ENCODE data around the gene SHKBP1. TPM values are rescaled to one million over a fixed set of nuclear protein-coding genes. Genes with fewer than 3 reads are reported as not detected.

SHKBP1 gene
- polyA plus RNA-seq, 3 donors, result 44.3 to 47.9 (median 45.6) TPM

GRCh38 chr19:40607311-40608239 lies 30.9 kb downstream of the SHKBP1 start:
- no peak for DNase-seq (ENCODE audit: extremely low read depth in 1 of 11, low read depth in 9 of 11, low spot score in 4 of 11)

DNA sequence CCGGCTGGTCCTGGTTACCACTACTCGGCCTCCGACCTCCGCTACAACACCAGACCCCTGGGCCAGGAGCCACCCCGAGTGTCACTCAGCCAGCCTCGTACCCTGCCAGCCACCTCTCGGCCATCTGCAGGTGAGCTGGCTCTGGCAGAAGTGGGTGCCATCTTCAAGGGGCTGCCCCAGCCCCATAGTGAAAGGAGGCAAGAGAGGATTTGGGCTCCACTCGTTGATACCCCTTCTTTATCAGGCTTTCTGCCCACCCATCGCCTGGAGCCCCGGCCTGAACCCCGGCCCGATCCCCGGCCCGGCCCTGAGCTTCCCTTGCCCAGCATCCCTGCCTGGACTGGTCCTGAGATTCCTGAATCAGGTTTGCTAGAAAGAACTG lies 31.6 kb downstream of the SHKBP1 start:
- DNase-seq (ENCODE audit: extremely low read depth in 1 of 11, low read depth in 9 of 11, low spot score in 4 of 11), result no peak

GRCh38 chr19:40608957-40609356 lies 32.3 kb downstream of the SHKBP1 start:
- DNase-seq (ENCODE audit: extremely low read depth in 1 of 11, low read depth in 9 of 11, low spot score in 4 of 11), result no peak

GRCh38 chr19:40609561-40610395 lies 33.1 kb downstream of the SHKBP1 start:
- no peak for DNase-seq (ENCODE audit: extremely low read depth in 1 of 11, low read depth in 9 of 11, low spot score in 4 of 11)

- no peak for DNase-seq (ENCODE audit: extremely low read depth in 1 of 11, low read depth in 9 of 11, low spot score in 4 of 11)
Measured at GRCh38 chr19:40610396-40611064, 33.9 kb downstream of the SHKBP1 start.

GRCh38 chr19:40611096-40611495 lies 34.4 kb downstream of the SHKBP1 start:
- no peak for DNase-seq (ENCODE audit: extremely low read depth in 1 of 11, low read depth in 9 of 11, low spot score in 4 of 11)

GRCh38 chr19:40611900-40612698 lies 35.4 kb downstream of the SHKBP1 start:
- DNase-seq (ENCODE audit: extremely low read depth in 1 of 11, low read depth in 9 of 11, low spot score in 4 of 11), result no peak

- DNase-seq (ENCODE audit: extremely low read depth in 1 of 11, low read depth in 9 of 11, low spot score in 4 of 11), result no peak
Measured at GRCh38 chr19:40612831-40613689, 36.4 kb downstream of the SHKBP1 start.

DNA sequence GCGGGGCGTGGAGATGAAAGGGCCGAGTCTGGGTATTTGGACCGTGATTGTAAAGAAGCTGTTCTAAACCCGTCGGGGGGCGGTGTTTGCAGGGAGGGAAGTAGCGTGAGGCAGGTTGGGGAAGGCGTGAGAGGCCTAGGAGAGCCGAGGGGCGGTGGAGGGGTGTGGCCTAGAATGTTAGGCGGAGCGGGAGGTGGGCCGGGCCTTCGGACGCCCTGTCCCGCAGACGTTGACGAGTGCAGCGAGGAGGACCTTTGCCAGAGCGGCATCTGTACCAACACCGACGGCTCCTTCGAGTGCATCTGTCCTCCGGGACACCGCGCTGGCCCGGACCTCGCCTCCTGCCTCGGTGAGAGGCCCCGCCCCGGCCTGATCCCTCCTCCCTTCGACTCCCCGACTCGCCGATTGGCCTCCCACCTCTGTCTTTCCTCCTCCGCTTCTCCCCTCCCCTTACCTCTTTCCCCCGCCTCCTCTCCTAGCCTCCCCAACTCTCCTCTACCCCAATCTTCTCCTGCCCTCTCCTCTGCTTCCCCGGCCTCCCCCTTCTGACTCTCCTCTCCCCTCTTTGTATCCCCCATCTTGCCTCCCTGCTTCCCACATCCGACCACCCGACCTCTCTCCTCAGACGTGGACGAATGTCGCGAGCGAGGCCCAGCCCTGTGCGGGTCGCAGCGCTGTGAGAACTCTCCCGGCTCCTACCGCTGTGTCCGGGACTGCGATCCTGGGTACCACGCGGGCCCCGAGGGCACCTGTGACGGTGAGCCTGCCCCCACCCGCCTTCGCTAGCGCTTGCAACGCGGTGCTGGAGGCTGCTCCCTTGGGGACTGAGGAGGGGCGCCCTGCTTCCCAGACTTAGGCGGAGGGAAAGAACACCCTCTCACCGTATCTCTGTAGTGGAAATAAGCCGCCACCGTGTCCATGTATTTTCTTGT lies 37.3 kb downstream of the SHKBP1 start:
- no peak for DNase-seq (ENCODE audit: extremely low read depth in 1 of 11, low read depth in 9 of 11, low spot score in 4 of 11)

DNA sequence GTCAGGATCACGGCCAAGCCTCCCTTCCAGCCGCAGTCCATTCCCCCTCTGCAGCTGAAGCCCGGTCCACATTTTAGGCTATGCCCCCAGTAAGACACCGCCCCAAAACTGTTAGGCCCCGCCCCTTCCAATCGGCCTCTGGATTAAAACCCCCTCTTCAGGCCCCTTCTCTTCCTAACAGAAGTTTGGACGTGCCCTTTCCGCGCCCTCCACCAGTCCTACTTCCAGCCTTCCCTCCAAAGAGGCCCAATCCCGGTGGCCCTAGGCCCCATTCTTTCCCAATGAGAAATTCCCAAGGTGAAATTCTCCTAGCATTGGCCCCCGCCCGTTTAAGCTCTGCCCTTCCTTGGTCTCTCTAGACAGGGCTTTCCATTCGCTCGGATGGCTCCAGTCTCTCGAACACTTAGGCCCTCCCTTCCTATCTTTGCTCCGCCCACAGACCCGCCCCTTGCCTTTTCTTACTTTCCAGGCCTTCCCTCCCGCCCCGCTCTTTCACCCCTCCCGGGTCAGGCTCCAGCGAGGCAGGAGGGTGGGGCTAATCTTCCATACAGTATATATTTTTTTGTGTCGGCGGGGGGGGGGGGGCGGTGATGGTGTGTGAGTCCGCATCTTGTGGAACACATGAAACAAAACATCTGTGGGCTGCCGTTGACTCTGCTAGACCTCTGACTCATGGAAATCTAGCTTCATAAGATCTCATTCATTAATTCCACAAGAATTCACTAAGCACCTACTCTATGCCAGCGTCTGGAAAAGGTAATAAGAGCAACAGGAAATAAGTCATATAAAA lies 38.1 kb downstream of the SHKBP1 start:
- peak in 4 of 11 donors; percentile 55 to 77 (median 70) for DNase-seq (ENCODE audit: extremely low read depth in 1 of 11, low read depth in 9 of 11, low spot score in 4 of 11)

DNA sequence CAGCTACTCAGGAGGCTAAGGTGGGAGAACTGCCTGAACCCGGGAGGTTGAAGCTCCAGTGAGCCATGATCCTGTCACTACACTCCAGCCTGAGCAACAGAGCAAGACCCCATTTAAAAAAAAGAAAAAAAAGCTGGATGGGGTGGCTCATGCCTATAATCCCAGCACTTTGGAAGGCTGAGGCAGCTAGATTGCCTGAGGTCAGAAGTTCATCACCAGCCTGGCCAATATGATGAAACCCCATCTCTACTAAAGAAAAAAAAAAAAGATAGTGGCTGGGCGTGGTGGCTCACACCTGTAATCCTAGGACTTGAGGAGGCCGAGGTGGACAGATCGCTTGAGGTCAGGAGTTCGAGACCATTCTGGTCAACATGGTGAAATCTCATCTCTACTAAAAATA lies 39.5 kb downstream of the SHKBP1 start:
- no peak for DNase-seq (ENCODE audit: extremely low read depth in 1 of 11, low read depth in 9 of 11, low spot score in 4 of 11)

- DNase-seq (ENCODE audit: extremely low read depth in 1 of 11, low read depth in 9 of 11, low spot score in 4 of 11), result no peak
Measured at GRCh38 chr19:40616941-40617340, 40.3 kb downstream of the SHKBP1 start.

DNA sequence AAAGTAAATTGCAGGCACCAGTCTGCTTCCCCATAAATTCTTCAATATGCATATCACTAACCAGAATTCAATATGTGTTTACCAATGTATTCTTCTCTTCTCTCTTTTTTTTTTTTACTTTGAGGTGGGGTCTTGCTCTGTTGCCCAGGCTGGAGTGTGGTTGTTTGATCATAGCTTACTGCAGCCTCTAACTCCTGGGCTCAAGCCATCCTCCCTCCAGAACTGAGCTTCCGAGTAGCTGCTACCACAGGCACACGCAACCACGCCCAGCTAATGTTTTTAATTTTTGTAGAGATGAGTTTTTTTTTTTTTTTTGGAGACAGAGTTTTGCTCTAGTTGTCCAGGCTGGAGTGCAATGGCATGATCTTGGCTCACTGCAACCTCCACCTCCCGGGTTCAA lies 41.3 kb downstream of the SHKBP1 start:
- DNase-seq (ENCODE audit: extremely low read depth in 1 of 11, low read depth in 9 of 11, low spot score in 4 of 11), result no peak

GRCh38 chr19:40619333-40620160 lies 42.9 kb downstream of the SHKBP1 start:
- DNase-seq (ENCODE audit: extremely low read depth in 1 of 11, low read depth in 9 of 11, low spot score in 4 of 11), result no peak

DNA sequence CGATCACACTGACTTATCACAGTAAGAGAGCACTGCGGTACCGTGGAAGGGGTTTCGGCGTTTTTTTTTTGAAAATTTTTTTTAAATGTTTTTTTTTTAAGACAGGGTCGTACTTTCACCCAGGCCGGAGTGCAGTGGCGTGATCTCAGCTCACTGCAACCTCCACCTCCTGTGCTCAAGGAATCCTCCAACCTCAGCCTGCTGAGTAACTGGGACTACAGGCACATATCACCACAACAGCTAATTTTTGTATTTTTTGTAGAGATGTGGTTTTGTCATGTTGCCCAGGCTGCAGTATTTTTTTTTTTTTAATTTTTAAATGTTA lies 43.5 kb downstream of the SHKBP1 start:
- DNase-seq (ENCODE audit: extremely low read depth in 1 of 11, low read depth in 9 of 11, low spot score in 4 of 11), result no peak

Measured in renal cortex interstitium (tissue), 11 donors.